GM20431 (cell line): ENCODE data around the gene SYT7.

Source experiments
- in situ Hi-C: fragments of 300-500 bp; cut with MseI, MboI; formaldehyde crosslinking; loops from one replicate; pipeline ENCODE4 v1.15.0; 2020; ENCODE audit warnings: low sequenced_read_pairs; ENCODE audit not compliant: unreplicated experiment

The SYT7 gene

DNA sequence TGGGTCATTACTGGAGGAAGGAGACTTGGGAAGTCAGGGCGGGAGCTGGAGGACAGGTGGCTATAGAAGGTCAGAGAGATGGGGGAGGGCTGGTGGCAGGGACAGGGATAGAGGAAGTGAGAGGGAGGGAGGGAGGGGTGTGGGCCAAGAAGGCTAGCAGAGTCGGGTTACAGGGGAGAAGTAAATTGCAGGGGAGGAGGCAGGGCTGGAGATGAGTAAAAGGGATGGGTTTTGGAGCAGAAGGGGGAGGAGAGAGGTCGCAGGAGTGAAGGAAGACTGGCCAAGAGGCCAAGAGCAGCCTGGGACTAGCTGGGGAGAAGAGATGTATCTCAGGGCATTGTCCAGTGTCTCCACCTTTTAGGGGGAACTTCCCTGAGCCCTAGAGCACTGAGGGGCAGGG, 39.3 kb downstream of the SYT7 start:
- in situ Hi-C loops, result no loop called here

DNA sequence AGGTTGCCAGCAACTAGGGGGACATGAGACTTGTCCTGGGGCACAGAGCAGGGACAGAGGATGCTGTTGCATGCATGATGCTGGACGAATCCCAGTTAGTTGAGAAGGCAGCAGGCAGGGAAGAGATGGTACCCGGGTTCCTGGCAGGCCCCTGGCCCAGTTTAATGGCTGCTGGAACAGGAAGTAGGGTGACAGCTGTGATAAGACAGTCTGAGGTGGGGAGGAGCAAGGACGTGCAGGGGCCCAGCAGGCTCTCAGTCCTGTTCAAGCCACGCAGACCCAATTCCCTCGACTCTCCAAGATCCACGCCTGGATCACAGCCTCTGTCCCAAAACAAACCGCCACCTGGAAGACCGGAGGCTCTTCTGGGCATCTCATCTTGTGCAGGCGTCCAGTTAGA, 40.3 kb downstream of the SYT7 start:
- in situ Hi-C loops, result no loop called here

- in situ Hi-C loops, result no loop called here
Measured at GRCh38 chr11:61539831-61540357, 41.0 kb downstream of the SYT7 start.

GRCh38 chr11:61539006-61539405, 41.9 kb downstream of the SYT7 start:
- in situ Hi-C loops, result no loop called here

GRCh38 chr11:61538636-61538961, 42.3 kb downstream of the SYT7 start:
- in situ Hi-C loops, result no loop called here

GRCh38 chr11:61537326-61537725, 43.5 kb downstream of the SYT7 start:
- in situ Hi-C loops, result no loop called here

- in situ Hi-C loops, result no loop called here
Measured at GRCh38 chr11:61536676-61537270, 44.1 kb downstream of the SYT7 start.

- in situ Hi-C loops, result no loop called here
Measured at GRCh38 chr11:61535998-61536675, 44.7 kb downstream of the SYT7 start.

DNA sequence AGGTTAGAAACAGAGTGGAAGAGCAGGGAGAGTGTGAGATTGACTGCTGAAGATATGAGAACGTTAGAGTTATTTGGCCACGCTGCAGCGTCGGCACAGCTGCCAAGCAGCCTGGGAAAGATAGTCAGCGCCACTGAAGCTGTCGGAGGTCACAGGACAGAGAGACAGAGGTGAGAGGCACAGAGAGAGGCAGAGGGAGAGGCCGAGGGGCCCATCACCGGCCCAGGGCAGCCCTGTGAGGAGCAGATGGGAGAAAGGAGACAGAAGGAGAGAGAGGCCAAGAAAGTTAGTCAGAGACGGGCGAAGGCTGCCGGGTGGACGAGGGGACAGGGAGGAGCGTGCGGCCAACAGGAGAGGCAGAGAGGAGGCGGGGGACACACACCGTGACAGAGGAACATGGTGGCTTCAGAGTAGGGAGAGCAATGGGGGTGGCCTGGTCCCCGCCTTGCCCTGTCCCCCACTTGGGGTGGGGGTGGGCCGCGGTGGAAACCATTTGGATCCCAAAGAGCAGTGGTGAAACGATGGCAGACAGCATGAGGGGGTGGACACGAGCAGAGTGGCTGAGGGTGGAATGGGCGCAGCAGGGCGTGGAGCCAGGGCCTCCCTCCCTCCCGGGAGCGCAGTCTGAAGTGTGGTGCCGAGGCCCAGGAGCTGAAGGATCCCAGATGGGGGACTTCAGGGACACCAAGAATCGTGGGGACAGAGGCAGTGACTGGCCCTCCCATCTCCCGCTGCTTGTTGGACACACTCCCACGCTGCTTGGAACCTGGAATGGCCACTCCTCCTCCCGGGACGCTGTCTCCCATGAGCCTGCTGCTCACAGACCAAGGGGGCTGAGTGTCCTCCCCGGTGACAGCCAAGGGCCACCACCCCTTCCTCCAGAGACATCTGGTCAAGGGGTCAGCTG, 45.7 kb downstream of the SYT7 start:
- in situ Hi-C loops, result no loop called here

DNA sequence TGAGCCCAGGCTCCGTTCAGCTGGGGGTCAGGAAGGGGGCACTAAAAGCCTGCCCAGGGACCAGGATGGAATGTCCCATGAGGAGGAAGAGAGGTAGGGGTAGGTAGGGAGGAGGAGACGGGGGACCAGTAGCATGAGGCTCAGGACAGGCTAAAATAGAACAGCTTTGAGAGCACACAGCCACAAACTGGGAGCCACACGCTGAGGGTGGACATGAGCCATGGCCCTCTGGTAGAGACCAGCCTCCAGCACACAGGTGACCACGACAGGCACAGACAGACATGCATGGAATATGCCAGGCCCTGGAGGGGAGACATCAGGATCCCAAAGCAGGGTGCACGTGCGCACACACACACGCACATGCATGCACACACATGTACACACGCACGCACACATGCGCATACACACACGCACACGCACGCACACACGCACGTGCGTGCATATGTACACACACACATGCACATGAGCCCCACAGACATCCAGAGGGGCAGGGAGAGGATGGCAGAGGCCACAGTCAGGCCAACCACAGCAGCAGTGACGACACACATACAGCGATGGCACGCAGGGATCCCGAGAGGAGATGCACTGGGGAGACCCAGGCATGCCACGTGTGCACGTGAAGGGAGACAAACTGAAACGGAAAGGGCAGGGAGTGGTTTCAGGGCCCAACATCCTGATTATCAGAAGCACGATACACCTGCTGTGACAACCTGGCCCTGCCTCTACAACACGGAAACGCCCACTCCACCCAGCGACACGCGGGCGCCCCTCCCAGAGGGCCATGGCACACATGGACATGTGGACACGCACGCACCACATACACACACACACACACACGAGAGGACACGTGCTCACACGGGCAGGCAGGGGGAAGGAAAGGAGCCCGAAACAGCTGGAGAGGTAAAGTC, 46.6 kb downstream of the SYT7 start:
- in situ Hi-C loops, result no loop called here

- in situ Hi-C loops, result no loop called here
Measured at GRCh38 chr11:61533401-61533800, 47.5 kb downstream of the SYT7 start.

DNA sequence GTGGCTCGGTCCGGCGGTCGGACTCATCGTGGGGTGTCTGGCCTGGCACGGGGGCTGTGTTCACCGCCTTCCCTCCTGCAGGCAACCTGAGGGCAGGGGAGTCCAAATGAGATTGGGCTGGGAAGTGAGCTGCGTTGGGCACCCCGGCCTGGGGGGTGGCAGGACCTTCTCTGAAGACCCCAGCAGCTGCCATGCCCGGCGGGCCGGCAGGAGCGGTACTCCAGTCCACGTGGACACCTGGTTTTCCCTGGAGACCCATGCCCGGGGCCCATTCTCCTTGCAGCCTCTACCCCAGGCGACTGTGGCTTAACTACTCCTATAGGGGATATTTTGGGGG, 47.9 kb downstream of the SYT7 start:
- in situ Hi-C loops, result no loop called here

- in situ Hi-C loops, result no loop called here
Measured at GRCh38 chr11:61532134-61533038, 48.5 kb downstream of the SYT7 start.

DNA sequence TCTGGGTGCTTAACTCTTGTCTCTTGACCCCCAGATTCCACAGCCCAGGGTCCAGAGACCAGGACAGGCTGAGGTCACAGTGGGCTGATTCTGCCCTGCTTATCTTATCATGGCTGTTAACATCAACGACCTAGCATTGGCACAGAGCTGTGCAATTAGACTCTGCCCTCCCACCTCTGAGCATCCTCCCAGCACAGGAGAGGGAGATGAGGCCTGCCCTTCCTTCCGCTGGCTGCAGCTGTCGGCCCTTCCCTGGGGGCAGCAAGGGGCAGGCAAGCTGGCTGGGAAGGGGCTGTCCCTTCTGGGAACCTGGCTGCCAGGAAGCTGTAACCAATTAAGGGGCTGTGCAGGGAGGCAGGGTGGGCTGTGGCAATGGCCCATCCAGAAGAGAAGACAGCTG, 49.8 kb downstream of the SYT7 start:
- in situ Hi-C loops, result no loop called here

GRCh38 chr11:61529537-61530225, 51.2 kb downstream of the SYT7 start:
- in situ Hi-C loops, result no loop called here

- in situ Hi-C loops, result no loop called here
Measured at GRCh38 chr11:61528114-61528513, 52.8 kb downstream of the SYT7 start.

- in situ Hi-C loops, result no loop called here
Measured at GRCh38 chr11:61526956-61527731, 53.7 kb downstream of the SYT7 start.

GRCh38 chr11:61526229-61526628, 54.6 kb downstream of the SYT7 start:
- in situ Hi-C loops, result no loop called here
